ENCODE measurements around the gene SLC15A2.

DNA sequence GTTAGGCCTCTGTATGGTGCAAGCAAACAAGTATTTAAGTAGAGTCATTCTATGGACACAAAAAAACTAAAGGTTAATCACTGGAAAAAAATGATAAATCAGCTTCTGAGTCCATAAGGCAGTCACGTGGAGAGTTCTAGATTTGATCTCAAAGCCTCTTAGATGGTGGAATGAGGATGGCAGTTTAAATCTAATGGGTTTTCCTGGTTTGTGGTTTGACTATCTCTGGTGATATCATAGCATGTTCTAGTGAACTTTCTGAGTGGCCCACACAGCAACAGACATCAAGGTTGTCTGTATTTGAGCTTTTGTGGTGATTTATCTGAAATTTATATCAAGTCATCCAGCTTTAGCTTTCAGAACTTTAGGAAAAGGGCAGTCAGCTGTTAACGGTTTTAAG lies 75.4 kb downstream of the SLC15A2 start:
- TF ChIP-seq, protein P1, sequence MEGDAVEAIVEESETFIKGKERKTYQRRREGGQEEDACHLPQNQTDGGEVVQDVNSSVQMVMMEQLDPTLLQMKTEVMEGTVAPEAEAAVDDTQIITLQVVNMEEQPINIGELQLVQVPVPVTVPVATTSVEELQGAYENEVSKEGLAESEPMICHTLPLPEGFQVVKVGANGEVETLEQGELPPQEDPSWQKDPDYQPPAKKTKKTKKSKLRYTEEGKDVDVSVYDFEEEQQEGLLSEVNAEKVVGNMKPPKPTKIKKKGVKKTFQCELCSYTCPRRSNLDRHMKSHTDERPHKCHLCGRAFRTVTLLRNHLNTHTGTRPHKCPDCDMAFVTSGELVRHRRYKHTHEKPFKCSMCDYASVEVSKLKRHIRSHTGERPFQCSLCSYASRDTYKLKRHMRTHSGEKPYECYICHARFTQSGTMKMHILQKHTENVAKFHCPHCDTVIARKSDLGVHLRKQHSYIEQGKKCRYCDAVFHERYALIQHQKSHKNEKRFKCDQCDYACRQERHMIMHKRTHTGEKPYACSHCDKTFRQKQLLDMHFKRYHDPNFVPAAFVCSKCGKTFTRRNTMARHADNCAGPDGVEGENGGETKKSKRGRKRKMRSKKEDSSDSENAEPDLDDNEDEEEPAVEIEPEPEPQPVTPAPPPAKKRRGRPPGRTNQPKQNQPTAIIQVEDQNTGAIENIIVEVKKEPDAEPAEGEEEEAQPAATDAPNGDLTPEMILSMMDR (IDR thresholded peaks at IDR 0.05) = no peak
- TF ChIP-seq ZFX (IDR thresholded peaks at IDR 0.05; ENCODE audit: borderline replicate concordance) = no peak

Measured in 22Rv1 (cell line).